ENCODE results near the gene ACR.

The ACR gene

GRCh38 chr22:50737728-50738648, at the start of gene ACR:
ACR (plus strand) TSS chr22:50738204; CDS start chr22:50738236, 32 bp downstream.
- DNase-seq: no peak

- no peak for DNase-seq
These were observed 49.6 kb upstream of the ACR start for GRCh38 chr22:50688448-50688847.

- DNase-seq: peak in 2 of 3 experiments; percentile 1 to 4
These were observed 46.5 kb upstream of the ACR start for GRCh38 chr22:50691521-50691920.

- no peak for DNase-seq
These were observed 44.5 kb upstream of the ACR start for GRCh38 chr22:50693462-50693861.

GRCh38 chr22:50694099-50694605, 43.9 kb upstream of the ACR start:
- DNase-seq: no peak

- DNase-seq: no peak
These were observed 43.1 kb upstream of the ACR start for GRCh38 chr22:50694766-50695420.

- DNase-seq: no peak
These were observed 42.4 kb upstream of the ACR start for GRCh38 chr22:50695421-50696250.

GRCh38 chr22:50696251-50696798, 41.7 kb upstream of the ACR start:
- DNase-seq: no peak

- DNase-seq: peak in 2 of 3 experiments; percentile 21 to 22
These were observed 41.0 kb upstream of the ACR start for GRCh38 chr22:50696799-50697561.

GRCh38 chr22:50697667-50698506, 40.1 kb upstream of the ACR start:
- DNase-seq: peak in 1 of 3 experiments; percentile 22

- no peak for DNase-seq
These were observed 39.5 kb upstream of the ACR start for GRCh38 chr22:50698546-50698945.

- DNase-seq: no peak
These were observed 38.8 kb upstream of the ACR start for GRCh38 chr22:50699001-50699755.

GRCh38 chr22:50699756-50700386, 38.1 kb upstream of the ACR start:
- no peak for DNase-seq

- DNase-seq: no peak
These were observed 37.5 kb upstream of the ACR start for GRCh38 chr22:50700387-50701075.

- no peak for DNase-seq
These were observed 37.0 kb upstream of the ACR start for GRCh38 chr22:50701076-50701419.

GRCh38 chr22:50701428-50702154, 36.4 kb upstream of the ACR start:
- DNase-seq: no peak

- peak in 1 of 3 experiments; percentile 3 for DNase-seq
These were observed 35.7 kb upstream of the ACR start for GRCh38 chr22:50702261-50702671.
